Neural cell (in vitro differentiated cells): ENCODE results near the gene ZNF358. TPM values are rescaled to one million over a fixed set of nuclear protein-coding genes. Genes with fewer than 3 reads are reported as not detected.

Experiments
- H2AFZ ChIP-seq: fragments of 200-600, 300-800 bp; sonication (generic), shearing (Covaris generic); 2 replicates; pipeline ENCODE4 v1.6.0; 2014; ENCODE audit warnings: low read depth, mild to moderate bottlenecking, antibody characterized with exemption, low read length, moderate library complexity
- H3F3A ChIP-seq: fragments of 200-600 bp; shearing (Covaris generic); 2 replicates; pipeline ENCODE4 v1.6.1; 2016; ENCODE audit warnings: mild to moderate bottlenecking, moderate library complexity, mixed read lengths, antibody characterized with exemption, low read length; ENCODE audit not compliant: insufficient read depth, poor library complexity, severe bottlenecking
- H3K27ac ChIP-seq: fragments of 200-600, 300-800 bp; sonication (generic), shearing (Covaris generic); 2 replicates; pipeline ENCODE4 v1.5.1; 2014; ENCODE audit warnings: mild to moderate bottlenecking, low read length, moderate library complexity
- H3K27me3 ChIP-seq: fragments of 300-800, 200-600 bp; sonication (generic), shearing (Covaris generic); 2 replicates; pipeline ENCODE4 v1.6.0; 2014; ENCODE audit warnings: mild to moderate bottlenecking, low read depth, low read length, moderate library complexity; ENCODE audit not compliant: insufficient read depth
- H3K36me3 ChIP-seq: fragments of 300-800, 200-600 bp; sonication (generic), shearing (Covaris generic); 2 replicates; pipeline ENCODE4 v1.5.1; 2014; ENCODE audit warnings: mild to moderate bottlenecking, antibody characterized with exemption, low read length, moderate library complexity; ENCODE audit not compliant: insufficient read depth
- H3K4me2 ChIP-seq: fragments of 300-800, 200-600 bp; sonication (generic), shearing (Covaris generic); 2 replicates; pipeline ENCODE4 v1.6.0; 2014; ENCODE audit warnings: mild to moderate bottlenecking, low read length
- H3K4me3 ChIP-seq: fragments of 300-800, 200-600 bp; sonication (generic), shearing (Covaris generic); 2 replicates; pipeline ENCODE4 v1.5.1; 2014; ENCODE audit warnings: mild to moderate bottlenecking, low read length, moderate library complexity
- H3K79me2 ChIP-seq: fragments of 200-600 bp; shearing (Covaris generic); replicated peaks from 2 replicates; pipeline ENCODE4 v1.6.0; 2014; ENCODE audit warnings: mild to moderate bottlenecking, low read length, moderate library complexity; ENCODE audit not compliant: insufficient read depth
- H3K9ac ChIP-seq: fragments of 300-800, 200-600 bp; sonication (generic), shearing (Covaris generic); 2 replicates; pipeline ENCODE4 v1.6.1; 2016; ENCODE audit warnings: mild to moderate bottlenecking, low read length, mixed read lengths
- H3K9me2 ChIP-seq: fragments of 200-600 bp; shearing (Covaris generic); 2 replicates; pipeline ENCODE4 v1.6.1; 2016; ENCODE audit warnings: mild to moderate bottlenecking, low read length, mixed read lengths; ENCODE audit not compliant: insufficient read depth
- H3K9me3 ChIP-seq: fragments of 200-600, 300-800 bp; sonication (generic), shearing (Covaris generic); 2 replicates; pipeline ENCODE4 v1.6.1; 2016; ENCODE audit warnings: mild to moderate bottlenecking, mixed run types, low read length, moderate library complexity, mixed read lengths
- H4K20me1 ChIP-seq: fragments of 200-600 bp; shearing (Covaris generic); 2 replicates; pipeline ENCODE4 v1.6.1; 2016; ENCODE audit warnings: mild to moderate bottlenecking, mixed run types; ENCODE audit not compliant: insufficient read depth
- EP300 ChIP-seq: fragments of 450-650 bp; conservative IDR thresholded peaks from 2 replicates; pipeline ENCODE4 v1.6.1; 2014; ENCODE audit warnings: antibody characterized with exemption, mild to moderate bottlenecking, moderate library complexity; ENCODE audit not compliant: poor library complexity, severe bottlenecking
- EZH2 ChIP-seq: fragments of 200-600, 300-800 bp; shearing (Covaris generic), sonication (generic); IDR thresholded peaks from 2 replicates; pipeline ENCODE4 v1.6.1; 2014; ENCODE audit warnings: antibody characterized with exemption, low read length, borderline replicate concordance, mild to moderate bottlenecking; ENCODE audit not compliant: insufficient read depth, poor library complexity, severe bottlenecking
- MXI1 ChIP-seq: fragments of 450-650 bp; conservative IDR thresholded peaks from 2 replicates; pipeline ENCODE4 v1.6.1; 2014; ENCODE audit warnings: antibody characterized with exemption, mild to moderate bottlenecking; ENCODE audit not compliant: poor library complexity, severe bottlenecking
- POLR2AphosphoS5 ChIP-seq: IDR thresholded peaks from 2 replicates; pipeline ENCODE4 v1.6.1; 2012
- RAD21 ChIP-seq: fragments of 450-650 bp; conservative IDR thresholded peaks from 2 replicates; pipeline ENCODE4 v1.6.1; 2014; ENCODE audit warnings: antibody characterized with exemption, mild to moderate bottlenecking, moderate library complexity
- SMC3 ChIP-seq: fragments of 450-650 bp; conservative IDR thresholded peaks from 2 replicates; pipeline ENCODE4 v1.6.1; 2014; ENCODE audit warnings: antibody characterized with exemption, mild to moderate bottlenecking, moderate library complexity; ENCODE audit not compliant: poor library complexity
- TAF1 ChIP-seq: IDR thresholded peaks from 2 replicates; pipeline ENCODE4 v1.6.1; 2012; ENCODE audit warnings: low read depth
- polyA plus RNA-seq: library from polyadenylated mRNA; depleted of rRNA; stranded (reverse); fragments of >200 nt; gene quantifications from 2 replicates; pipeline ENCODE4 v1.2.3, GENCODE V29; 2014
- TF ChIP-seq, protein P1 (sequence below): IDR thresholded peaks from 2 replicates; pipeline ENCODE4 v1.6.1; 2012; ENCODE audit warnings: borderline replicate concordance
- TF ChIP-seq, protein P2 (sequence below): fragments of 450-650 bp; IDR thresholded peaks from 2 replicates; pipeline ENCODE4 v1.5.1; 2014; ENCODE audit warnings: antibody characterized with exemption, mild to moderate bottlenecking, moderate library complexity; ENCODE audit not compliant: poor library complexity, severe bottlenecking

ZNF358 gene
- polyA plus RNA-seq, 1 donor from 2014 or later, result 22.0 TPM

DNA sequence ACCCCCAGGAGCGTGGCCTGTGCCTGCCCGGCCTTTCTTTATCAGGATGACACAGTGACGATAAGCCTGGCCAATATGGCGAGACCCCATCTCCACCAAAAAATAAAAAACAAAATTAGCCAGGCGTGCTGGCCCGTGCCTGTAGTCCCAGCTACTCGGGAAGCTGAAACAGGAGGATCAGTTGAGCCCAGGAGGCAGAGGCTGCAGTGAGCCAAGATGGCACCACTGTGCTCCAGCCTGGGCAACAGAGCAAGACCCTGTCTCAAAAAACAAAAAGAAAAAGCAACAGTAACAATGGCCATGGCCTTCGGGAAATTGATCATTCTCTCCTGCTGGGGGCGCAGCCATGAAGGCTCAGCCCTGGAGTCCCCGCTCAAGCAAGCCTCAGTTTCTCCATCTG lies 38.1 kb upstream of the ZNF358 start:
- Histone ChIP-seq H3K36me3 (no peaks in the 10 kb centered on the region), H3K9me3 (no peaks in the 10 kb centered on the region), H3K27ac (no peak overlapping the region), H2AFZ (no peak overlapping the region), H3K27me3 (no peaks in the 10 kb centered on the region), H4K20me1 (no peaks in the 10 kb centered on the region), H3K79me2 (no peaks in the 10 kb centered on the region), H3K9ac (no peak overlapping the region), H3K4me3 (no peak overlapping the region), H3K9me2 (no peaks in the 10 kb centered on the region), H3K4me2 (no peak overlapping the region), H3F3A (no peaks in the 10 kb centered on the region)
- TF ChIP-seq, protein P1, sequence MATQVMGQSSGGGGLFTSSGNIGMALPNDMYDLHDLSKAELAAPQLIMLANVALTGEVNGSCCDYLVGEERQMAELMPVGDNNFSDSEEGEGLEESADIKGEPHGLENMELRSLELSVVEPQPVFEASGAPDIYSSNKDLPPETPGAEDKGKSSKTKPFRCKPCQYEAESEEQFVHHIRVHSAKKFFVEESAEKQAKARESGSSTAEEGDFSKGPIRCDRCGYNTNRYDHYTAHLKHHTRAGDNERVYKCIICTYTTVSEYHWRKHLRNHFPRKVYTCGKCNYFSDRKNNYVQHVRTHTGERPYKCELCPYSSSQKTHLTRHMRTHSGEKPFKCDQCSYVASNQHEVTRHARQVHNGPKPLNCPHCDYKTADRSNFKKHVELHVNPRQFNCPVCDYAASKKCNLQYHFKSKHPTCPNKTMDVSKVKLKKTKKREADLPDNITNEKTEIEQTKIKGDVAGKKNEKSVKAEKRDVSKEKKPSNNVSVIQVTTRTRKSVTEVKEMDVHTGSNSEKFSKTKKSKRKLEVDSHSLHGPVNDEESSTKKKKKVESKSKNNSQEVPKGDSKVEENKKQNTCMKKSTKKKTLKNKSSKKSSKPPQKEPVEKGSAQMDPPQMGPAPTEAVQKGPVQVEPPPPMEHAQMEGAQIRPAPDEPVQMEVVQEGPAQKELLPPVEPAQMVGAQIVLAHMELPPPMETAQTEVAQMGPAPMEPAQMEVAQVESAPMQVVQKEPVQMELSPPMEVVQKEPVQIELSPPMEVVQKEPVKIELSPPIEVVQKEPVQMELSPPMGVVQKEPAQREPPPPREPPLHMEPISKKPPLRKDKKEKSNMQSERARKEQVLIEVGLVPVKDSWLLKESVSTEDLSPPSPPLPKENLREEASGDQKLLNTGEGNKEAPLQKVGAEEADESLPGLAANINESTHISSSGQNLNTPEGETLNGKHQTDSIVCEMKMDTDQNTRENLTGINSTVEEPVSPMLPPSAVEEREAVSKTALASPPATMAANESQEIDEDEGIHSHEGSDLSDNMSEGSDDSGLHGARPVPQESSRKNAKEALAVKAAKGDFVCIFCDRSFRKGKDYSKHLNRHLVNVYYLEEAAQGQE, result no peak
- TF ChIP-seq SMC3 (no peak), MXI1 (no peak), POLR2AphosphoS5 (no peak), TAF1 (no peak)
- TF ChIP-seq, protein P2, sequence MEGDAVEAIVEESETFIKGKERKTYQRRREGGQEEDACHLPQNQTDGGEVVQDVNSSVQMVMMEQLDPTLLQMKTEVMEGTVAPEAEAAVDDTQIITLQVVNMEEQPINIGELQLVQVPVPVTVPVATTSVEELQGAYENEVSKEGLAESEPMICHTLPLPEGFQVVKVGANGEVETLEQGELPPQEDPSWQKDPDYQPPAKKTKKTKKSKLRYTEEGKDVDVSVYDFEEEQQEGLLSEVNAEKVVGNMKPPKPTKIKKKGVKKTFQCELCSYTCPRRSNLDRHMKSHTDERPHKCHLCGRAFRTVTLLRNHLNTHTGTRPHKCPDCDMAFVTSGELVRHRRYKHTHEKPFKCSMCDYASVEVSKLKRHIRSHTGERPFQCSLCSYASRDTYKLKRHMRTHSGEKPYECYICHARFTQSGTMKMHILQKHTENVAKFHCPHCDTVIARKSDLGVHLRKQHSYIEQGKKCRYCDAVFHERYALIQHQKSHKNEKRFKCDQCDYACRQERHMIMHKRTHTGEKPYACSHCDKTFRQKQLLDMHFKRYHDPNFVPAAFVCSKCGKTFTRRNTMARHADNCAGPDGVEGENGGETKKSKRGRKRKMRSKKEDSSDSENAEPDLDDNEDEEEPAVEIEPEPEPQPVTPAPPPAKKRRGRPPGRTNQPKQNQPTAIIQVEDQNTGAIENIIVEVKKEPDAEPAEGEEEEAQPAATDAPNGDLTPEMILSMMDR, result no peak

- Histone ChIP-seq H4K20me1 (no peaks in the 10 kb centered on the region), H3K27me3 (no peaks in the 10 kb centered on the region), H3K9ac (no peak overlapping the region), H3K9me3 (no peaks in the 10 kb centered on the region), H3K79me2 (no peaks in the 10 kb centered on the region), H3K4me3 (no peak overlapping the region), H3K27ac (no peak overlapping the region), H2AFZ (no peak overlapping the region), H3F3A (no peaks in the 10 kb centered on the region), H3K4me2 (no peak overlapping the region), H3K36me3 (no peaks in the 10 kb centered on the region), H3K9me2 (no peaks in the 10 kb centered on the region)
- TF ChIP-seq RAD21, result no peak
- no peak for TF ChIP-seq EZH2
- no peak for TF ChIP-seq SMC3
- TF ChIP-seq POLR2AphosphoS5, result no peak
- no peak for TF ChIP-seq TAF1
- no peak for TF ChIP-seq MXI1
- TF ChIP-seq, protein P1, result no peak
- TF ChIP-seq EP300, result no peak
- TF ChIP-seq, protein P2, result no peak
Observed at GRCh38 chr19:7478173-7478842, 37.6 kb upstream of the ZNF358 start.
